NB4 (cell line): Measurements from ENCODE around the gene ACOX2.

Experiments used
- MAX ChIP-seq: IDR thresholded peaks from 2 replicates; pipeline ENCODE4 v1.6.1; 2011; ENCODE audit warnings: low read depth, low read length
- MYC ChIP-seq: IDR thresholded peaks from 2 replicates; pipeline ENCODE4 v1.6.1; 2011; ENCODE audit warnings: low read depth, low read length
- POLR2A ChIP-seq: IDR thresholded peaks from 2 replicates; pipeline ENCODE4 v1.6.1; 2011; ENCODE audit warnings: mild to moderate bottlenecking; ENCODE audit not compliant: insufficient read length; ENCODE audit errors: extremely low read depth
- TF ChIP-seq, protein P1 (sequence below): IDR thresholded peaks from one replicate; pipeline ENCODE4 v1.5.1; 2012; ENCODE audit warnings: low read depth, low read length

GRCh38 chr3:58532794-58533220 lies 4.2 kb downstream of the ACOX2 start:
- TF ChIP-seq, protein P1, sequence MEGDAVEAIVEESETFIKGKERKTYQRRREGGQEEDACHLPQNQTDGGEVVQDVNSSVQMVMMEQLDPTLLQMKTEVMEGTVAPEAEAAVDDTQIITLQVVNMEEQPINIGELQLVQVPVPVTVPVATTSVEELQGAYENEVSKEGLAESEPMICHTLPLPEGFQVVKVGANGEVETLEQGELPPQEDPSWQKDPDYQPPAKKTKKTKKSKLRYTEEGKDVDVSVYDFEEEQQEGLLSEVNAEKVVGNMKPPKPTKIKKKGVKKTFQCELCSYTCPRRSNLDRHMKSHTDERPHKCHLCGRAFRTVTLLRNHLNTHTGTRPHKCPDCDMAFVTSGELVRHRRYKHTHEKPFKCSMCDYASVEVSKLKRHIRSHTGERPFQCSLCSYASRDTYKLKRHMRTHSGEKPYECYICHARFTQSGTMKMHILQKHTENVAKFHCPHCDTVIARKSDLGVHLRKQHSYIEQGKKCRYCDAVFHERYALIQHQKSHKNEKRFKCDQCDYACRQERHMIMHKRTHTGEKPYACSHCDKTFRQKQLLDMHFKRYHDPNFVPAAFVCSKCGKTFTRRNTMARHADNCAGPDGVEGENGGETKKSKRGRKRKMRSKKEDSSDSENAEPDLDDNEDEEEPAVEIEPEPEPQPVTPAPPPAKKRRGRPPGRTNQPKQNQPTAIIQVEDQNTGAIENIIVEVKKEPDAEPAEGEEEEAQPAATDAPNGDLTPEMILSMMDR: peak; percentile 83
- peak; percentile 57; the same call in 1 of the 2 replicates for TF ChIP-seq MAX
- TF ChIP-seq POLR2A: no peak
- TF ChIP-seq MYC: 0 out of 2 replicates have a peak, but pooled peaks have one; percentile 38
